ENCODE results near the gene HLA-DQA1. TPM values are rescaled to one million over a fixed set of nuclear protein-coding genes. Genes with fewer than 3 reads are reported as not detected.
"Not testable (repeated sequence)": the region's sequence is repeated elsewhere in the genome, so short reads cannot be mapped to it uniquely, and the experiment has no call there.

The HLA-DQA1 gene
- total RNA-seq, 1 donor from 2014 or later: 38.8 TPM

GRCh38 chr6:32658268-32658897, 21.2 kb downstream of the HLA-DQA1 start:
- DNase-seq (ENCODE audit: low spot score): no peak

GRCh38 chr6:32659856-32660595, 22.8 kb downstream of the HLA-DQA1 start:
- peak; percentile 10 for DNase-seq (ENCODE audit: low spot score)

- no peak for DNase-seq (ENCODE audit: low spot score)
Measured at GRCh38 chr6:32662099-32662498, 24.9 kb downstream of the HLA-DQA1 start.

GRCh38 chr6:32662836-32663235, 25.6 kb downstream of the HLA-DQA1 start:
- DNase-seq (ENCODE audit: low spot score): no peak

GRCh38 chr6:32664354-32664753, 27.1 kb downstream of the HLA-DQA1 start:
- DNase-seq (ENCODE audit: low spot score): no peak

GRCh38 chr6:32664827-32665362, 27.7 kb downstream of the HLA-DQA1 start:
- no peak for DNase-seq (ENCODE audit: low spot score)

- no peak for DNase-seq (ENCODE audit: low spot score)
Measured at GRCh38 chr6:32665661-32666060, 28.5 kb downstream of the HLA-DQA1 start.

GRCh38 chr6:32666420-32667300, 29.5 kb downstream of the HLA-DQA1 start, which contains the start of gene HLA-DQB1:
TSS of gene HLA-DQB1 (minus strand) at chr6:32666657. CDS start at chr6:32666607, 50 bp downstream.
- peak; percentile 43 for DNase-seq (ENCODE audit: low spot score)

GRCh38 chr6:32668226-32668747, 31.1 kb downstream of the HLA-DQA1 start:
- peak; percentile 70 for DNase-seq (ENCODE audit: low spot score)

GRCh38 chr6:32669240-32669639, 32.0 kb downstream of the HLA-DQA1 start:
- no peak for DNase-seq (ENCODE audit: low spot score)

- DNase-seq (ENCODE audit: low spot score): no peak
Measured at GRCh38 chr6:32669893-32670292, 32.7 kb downstream of the HLA-DQA1 start.

GRCh38 chr6:32671908-32672307, 34.7 kb downstream of the HLA-DQA1 start:
- DNase-seq (ENCODE audit: low spot score): not testable (repeated sequence)

GRCh38 chr6:32674123-32674522, 36.9 kb downstream of the HLA-DQA1 start:
- DNase-seq (ENCODE audit: low spot score): not testable (repeated sequence)

- no peak for DNase-seq (ENCODE audit: low spot score)
Measured at GRCh38 chr6:32679492-32679891, 42.3 kb downstream of the HLA-DQA1 start.

GRCh38 chr6:32680055-32680454, 42.8 kb downstream of the HLA-DQA1 start:
- DNase-seq (ENCODE audit: low spot score): no peak

GRCh38 chr6:32684246-32684645, 47.0 kb downstream of the HLA-DQA1 start:
- no peak for DNase-seq (ENCODE audit: low spot score)

- DNase-seq (ENCODE audit: low spot score): no peak
Measured at GRCh38 chr6:32685603-32686002, 48.4 kb downstream of the HLA-DQA1 start.

- DNase-seq (ENCODE audit: low spot score): no peak
Measured at GRCh38 chr6:32689531-32690501, 52.6 kb downstream of the HLA-DQA1 start.

GRCh38 chr6:32692019-32692418, 54.8 kb downstream of the HLA-DQA1 start:
- DNase-seq (ENCODE audit: low spot score): peak; percentile 33

Measured in mucosa of gallbladder (tissue), 1 donor.